OCI-LY1 (cell line): Measurements from ENCODE around the gene MBNL2.

Source experiments
- H2AFZ ChIP-seq: fragments of 200-600 bp; sonication (generic), shearing (Covaris generic); 2 replicates; pipeline ENCODE4 v1.6.0; 2014; ENCODE audit warnings: antibody characterized with exemption, mild to moderate bottlenecking, low read length
- H3F3A ChIP-seq: fragments of 200-600 bp; sonication (generic), shearing (Covaris generic); 2 replicates; pipeline ENCODE4 v1.6.0; 2014; ENCODE audit warnings: mild to moderate bottlenecking, antibody characterized with exemption, low read length, moderate library complexity; ENCODE audit not compliant: insufficient read depth
- H3K27ac ChIP-seq: fragments of 200-600 bp; sonication (generic); 2 replicates; pipeline ENCODE4 v1.5.1; 2014; ENCODE audit warnings: low read length, mixed run types, mild to moderate bottlenecking, low read depth; ENCODE audit not compliant: poor library complexity, severe bottlenecking
- H3K27me3 ChIP-seq: fragments of 200-600 bp; sonication (generic); 2 replicates; pipeline ENCODE4 v1.6.0; 2014; ENCODE audit warnings: antibody characterized with exemption, mild to moderate bottlenecking, low read length, moderate library complexity; ENCODE audit not compliant: insufficient read depth
- H3K36me3 ChIP-seq: fragments of 200-600 bp; sonication (generic); 2 replicates; pipeline ENCODE4 v1.6.1; 2014; ENCODE audit warnings: mild to moderate bottlenecking, antibody characterized with exemption, low read length, moderate library complexity, mixed read lengths; ENCODE audit not compliant: insufficient read depth
- H3K4me1 ChIP-seq: fragments of 200-600 bp; sonication (generic); 2 replicates; pipeline ENCODE4 v1.5.1; 2014; ENCODE audit warnings: mild to moderate bottlenecking, low read length, moderate library complexity; ENCODE audit not compliant: insufficient read depth, severe bottlenecking
- H3K4me2 ChIP-seq: fragments of 200-600 bp; sonication (generic), shearing (Covaris generic); 2 replicates; pipeline ENCODE4 v1.6.1; 2014; ENCODE audit warnings: low read length
- H3K4me3 ChIP-seq: fragments of 200-600 bp; sonication (generic); 2 replicates; pipeline ENCODE4 v1.5.1; 2014; ENCODE audit warnings: low read length, low read depth, mild to moderate bottlenecking, mixed read lengths; ENCODE audit not compliant: poor library complexity, severe bottlenecking
- H3K79me2 ChIP-seq: fragments of 200-600 bp; shearing (Covaris generic); 2 replicates; pipeline ENCODE4 v1.6.1; 2016; ENCODE audit warnings: mixed run types, low read length, mixed read lengths; ENCODE audit not compliant: insufficient read depth
- H3K9ac ChIP-seq: fragments of 200-600 bp; sonication (generic), shearing (Covaris generic); 2 replicates; pipeline ENCODE4 v1.6.1; 2014; ENCODE audit warnings: mild to moderate bottlenecking, low read length, mixed read lengths
- H3K9me2 ChIP-seq: fragments of 200-600 bp; sonication (generic), shearing (Covaris generic); 2 replicates; pipeline ENCODE4 v1.6.1; 2014; ENCODE audit warnings: low read depth, mild to moderate bottlenecking, low read length, mixed read lengths
- H3K9me3 ChIP-seq: fragments of 200-600 bp; shearing (Covaris generic); 2 replicates; pipeline ENCODE4 v1.6.1; 2014; ENCODE audit warnings: low read length, mixed read lengths
- H4K20me1 ChIP-seq: fragments of 200-600 bp; sonication (generic), shearing (Covaris generic); 2 replicates; pipeline ENCODE4 v1.6.0; 2016; ENCODE audit warnings: mild to moderate bottlenecking, low read length; ENCODE audit not compliant: insufficient read depth
- EZH2 ChIP-seq: fragments of 200-600 bp; sonication (generic), shearing (Covaris generic); IDR thresholded peaks from 2 replicates; pipeline ENCODE4 v1.8.0; 2017; ENCODE audit warnings: borderline replicate concordance, mixed run types, mild to moderate bottlenecking, antibody characterized with exemption, low read length, moderate library complexity, mixed read lengths
- TF ChIP-seq, protein P1 (sequence below): fragments of 200-600 bp; sonication (generic), shearing (Covaris generic); IDR thresholded peaks from 2 replicates; pipeline ENCODE4 v1.5.1; 2017; ENCODE audit warnings: mild to moderate bottlenecking, antibody characterized with exemption, low read length, moderate library complexity, mixed read lengths

MBNL2 gene

DNA sequence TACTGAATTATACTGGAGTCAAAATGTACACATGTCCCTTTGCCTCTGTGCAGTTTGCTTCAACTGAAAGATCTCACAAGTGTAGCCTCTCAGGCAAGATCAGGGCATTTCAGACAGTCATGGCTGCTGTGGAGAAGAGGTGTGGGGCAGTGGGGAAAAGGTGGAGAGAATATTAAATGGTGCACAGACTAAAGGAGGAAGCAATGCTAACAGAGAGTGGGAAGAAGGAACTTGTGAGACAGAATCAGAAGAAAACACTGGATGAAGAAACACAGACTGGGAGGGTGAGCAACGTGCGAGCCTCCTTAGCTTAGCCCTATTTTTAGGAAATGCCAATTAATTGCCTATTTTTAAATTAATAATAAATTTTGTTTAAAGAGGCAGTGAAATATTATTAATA is 162.2 kb downstream of the MBNL2 start:
- no peak overlapping the region for H3K4me2 ChIP-seq
- no peaks in the 10 kb centered on the region for H3K79me2 ChIP-seq
- H3K9me2 ChIP-seq = no peaks in the 10 kb centered on the region
- H3K4me1 ChIP-seq = no peaks in the 10 kb centered on the region
- H3K36me3 ChIP-seq = no peaks in the 10 kb centered on the region
- no peak overlapping the region for H3K27ac ChIP-seq
- no peaks in the 10 kb centered on the region for H3F3A ChIP-seq
- no peak for TF ChIP-seq EZH2
- TF ChIP-seq, protein P1, sequence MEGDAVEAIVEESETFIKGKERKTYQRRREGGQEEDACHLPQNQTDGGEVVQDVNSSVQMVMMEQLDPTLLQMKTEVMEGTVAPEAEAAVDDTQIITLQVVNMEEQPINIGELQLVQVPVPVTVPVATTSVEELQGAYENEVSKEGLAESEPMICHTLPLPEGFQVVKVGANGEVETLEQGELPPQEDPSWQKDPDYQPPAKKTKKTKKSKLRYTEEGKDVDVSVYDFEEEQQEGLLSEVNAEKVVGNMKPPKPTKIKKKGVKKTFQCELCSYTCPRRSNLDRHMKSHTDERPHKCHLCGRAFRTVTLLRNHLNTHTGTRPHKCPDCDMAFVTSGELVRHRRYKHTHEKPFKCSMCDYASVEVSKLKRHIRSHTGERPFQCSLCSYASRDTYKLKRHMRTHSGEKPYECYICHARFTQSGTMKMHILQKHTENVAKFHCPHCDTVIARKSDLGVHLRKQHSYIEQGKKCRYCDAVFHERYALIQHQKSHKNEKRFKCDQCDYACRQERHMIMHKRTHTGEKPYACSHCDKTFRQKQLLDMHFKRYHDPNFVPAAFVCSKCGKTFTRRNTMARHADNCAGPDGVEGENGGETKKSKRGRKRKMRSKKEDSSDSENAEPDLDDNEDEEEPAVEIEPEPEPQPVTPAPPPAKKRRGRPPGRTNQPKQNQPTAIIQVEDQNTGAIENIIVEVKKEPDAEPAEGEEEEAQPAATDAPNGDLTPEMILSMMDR = no peak
- H3K27me3 ChIP-seq = no peaks in the 10 kb centered on the region
- no peak overlapping the region for H2AFZ ChIP-seq
- H3K9ac ChIP-seq = no peak overlapping the region
- no peak overlapping the region for H3K4me3 ChIP-seq
- no peaks in the 10 kb centered on the region for H3K9me3 ChIP-seq
- H4K20me1 ChIP-seq = no peaks in the 10 kb centered on the region

DNA sequence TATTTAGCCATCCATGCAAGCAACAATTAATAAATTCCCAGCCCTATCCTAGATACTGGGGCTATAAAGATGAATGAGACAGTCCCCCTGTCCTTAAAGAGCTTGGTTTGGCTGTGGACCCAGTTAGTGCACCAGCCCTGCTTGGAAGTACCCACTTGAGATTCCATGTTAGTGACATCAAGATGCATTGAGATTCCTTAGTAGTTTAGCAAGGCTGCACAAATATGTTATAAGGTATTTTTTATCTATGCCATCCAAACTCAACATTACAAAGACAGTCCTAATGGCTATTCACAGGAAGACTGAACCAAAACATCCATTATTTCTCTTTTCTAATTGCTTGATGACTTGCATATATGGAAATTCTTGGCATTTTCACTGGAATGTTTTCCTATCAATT is 163.0 kb downstream of the MBNL2 start:
- no peak overlapping the region for H3K4me3 ChIP-seq
- no peaks in the 10 kb centered on the region for H3K79me2 ChIP-seq
- H3K27ac ChIP-seq = no peak overlapping the region
- no peaks in the 10 kb centered on the region for H4K20me1 ChIP-seq
- H3K4me2 ChIP-seq = no peak overlapping the region
- TF ChIP-seq, protein P1 = no peak
- no peak for TF ChIP-seq EZH2
- H3K27me3 ChIP-seq = no peaks in the 10 kb centered on the region
- H3K4me1 ChIP-seq = no peaks in the 10 kb centered on the region
- no peaks in the 10 kb centered on the region for H3K9me3 ChIP-seq
- no peak overlapping the region for H3K9ac ChIP-seq
- H3K9me2 ChIP-seq = no peaks in the 10 kb centered on the region
- no peak overlapping the region for H2AFZ ChIP-seq
- H3K36me3 ChIP-seq = no peaks in the 10 kb centered on the region
- H3F3A ChIP-seq = no peaks in the 10 kb centered on the region

DNA sequence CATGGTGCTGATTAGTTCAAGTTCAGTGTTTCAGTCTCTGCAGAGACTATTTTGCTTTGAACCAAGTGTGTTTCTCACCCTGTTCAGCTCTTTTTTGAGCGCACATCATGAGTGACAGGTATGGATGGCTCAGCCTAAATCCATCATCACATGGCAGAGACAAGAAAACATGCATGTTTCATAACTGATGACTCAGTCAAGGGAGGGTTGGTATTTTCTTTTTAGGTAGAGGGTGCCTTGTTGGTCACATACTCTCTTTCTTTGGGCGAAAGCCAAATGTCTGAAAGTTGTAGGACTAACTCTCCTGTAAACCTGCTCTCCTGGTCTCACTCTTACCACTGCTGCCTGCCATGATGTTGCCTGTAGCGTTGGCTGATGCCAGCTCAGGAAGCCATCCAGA is 163.7 kb downstream of the MBNL2 start:
- Histone ChIP-seq H3F3A (no peaks in the 10 kb centered on the region), H3K79me2 (no peaks in the 10 kb centered on the region), H4K20me1 (no peaks in the 10 kb centered on the region), H3K9me2 (no peaks in the 10 kb centered on the region), H3K4me1 (no peaks in the 10 kb centered on the region), H3K36me3 (no peaks in the 10 kb centered on the region), H3K27me3 (no peaks in the 10 kb centered on the region), H2AFZ (no peak overlapping the region), H3K27ac (no peak overlapping the region), H3K4me2 (no peak overlapping the region), H3K9me3 (no peaks in the 10 kb centered on the region), H3K4me3 (no peak overlapping the region), H3K9ac (no peak overlapping the region)
- TF ChIP-seq, protein P1 = no peak
- TF ChIP-seq EZH2 = no peak
